Activated gamma-delta T cell (primary cell): ENCODE measurements around the gene LY6G5C.
A peak's percentile ranks its signal among the peaks of the same experiment; 100 is the strongest.

Experiments used
- DNase-seq: peaks from one replicate; lab custom pipeline; 2025; lab: John Stamatoyannopoulos, UW

The LY6G5C gene

GRCh38 chr6:31663126-31663960, 17.5 kb downstream of the LY6G5C start:
- no peak for DNase-seq

GRCh38 chr6:31662124-31662723, 18.6 kb downstream of the LY6G5C start:
- DNase-seq: no peak

GRCh38 chr6:31661262-31662123, 19.4 kb downstream of the LY6G5C start:
- DNase-seq: no peak

GRCh38 chr6:31660381-31661261, 20.2 kb downstream of the LY6G5C start, which contains the start of gene C6orf47:
Gene C6orf47, minus strand, starts transcription at chr6:31660778. Its CDS starts 831 bp downstream, at chr6:31659947.
- DNase-seq: peak; percentile 66

GRCh38 chr6:31659649-31660380, 21.1 kb downstream of the LY6G5C start:
- DNase-seq: no peak

- DNase-seq: no peak
Measured at GRCh38 chr6:31658983-31659648, 21.8 kb downstream of the LY6G5C start.

- no peak for DNase-seq
Measured at GRCh38 chr6:31658158-31658688, 22.6 kb downstream of the LY6G5C start.

GRCh38 chr6:31657406-31658157, 23.3 kb downstream of the LY6G5C start:
- no peak for DNase-seq

- DNase-seq: no peak
Measured at GRCh38 chr6:31655349-31656237, 25.3 kb downstream of the LY6G5C start, which contains the start of gene APOM. Gene APOM, plus strand, starts transcription at chr6:31655894. Its CDS starts 73 bp downstream, at chr6:31655967.

- no peak for DNase-seq
Measured at GRCh38 chr6:31654574-31655348, 26.1 kb downstream of the LY6G5C start.

- no peak for DNase-seq
Measured at GRCh38 chr6:31652925-31653724, 27.7 kb downstream of the LY6G5C start.

GRCh38 chr6:31651602-31652191, 29.2 kb downstream of the LY6G5C start:
- DNase-seq: no peak

GRCh38 chr6:31645325-31645724, 35.5 kb downstream of the LY6G5C start:
- DNase-seq: no peak

GRCh38 chr6:31643818-31644454, 36.9 kb downstream of the LY6G5C start:
- DNase-seq: no peak

- no peak for DNase-seq
Measured at GRCh38 chr6:31642798-31643570, 37.9 kb downstream of the LY6G5C start.
